CD4-positive, CD25-positive, alpha-beta regulatory T cell (primary cell): ENCODE measurements around the gene EVC. TPM values are rescaled to one million over a fixed set of nuclear protein-coding genes. Genes with fewer than 3 reads are reported as not detected.
"Not testable (repeated sequence)": the region's sequence is repeated elsewhere in the genome, so short reads cannot be mapped to it uniquely, and the experiment has no call there.

Experiments used
- ATAC-seq, 2 donors: fragments of 150-1000 bp; cut with Tn5 transposase; one replicate each; pipeline ENCODE4 v1.10.0; 2021; ENCODE audit warnings: low read depth in 2 of 2, moderate number of reproducible peaks in 2 of 2, moderate library complexity in 1 of 2
- DNase-seq, 3 donors: peaks; one replicate each; pipeline versions ENCODE4 v3.0.0 to v3.0.0-alpha.2; 2012 to 2022; ENCODE audit warnings: mixed read lengths in 1 of 3
- H3K27ac ChIP-seq: one replicate; pipeline ENCODE4 v1.7.0; 2013; ENCODE audit warnings: mild to moderate bottlenecking, low read length; ENCODE audit not compliant: insufficient read depth, poor library complexity, severe bottlenecking
- H3K27me3 ChIP-seq: one replicate; pipeline ENCODE4 v1.7.0; 2013; ENCODE audit warnings: low read length; ENCODE audit not compliant: control insufficient read depth, insufficient read depth
- H3K36me3 ChIP-seq: one replicate; pipeline ENCODE4 v1.7.0; 2013; ENCODE audit warnings: mild to moderate bottlenecking, low read length, moderate library complexity; ENCODE audit not compliant: control insufficient read depth, insufficient read depth
- H3K4me1 ChIP-seq: 2 replicates; pipeline ENCODE4 v1.7.0; 2013; ENCODE audit warnings: mild to moderate bottlenecking, low read length; ENCODE audit not compliant: insufficient read depth, control insufficient read depth, poor library complexity, severe bottlenecking
- H3K4me3 ChIP-seq: one replicate; pipeline ENCODE4 v1.7.0; 2013; ENCODE audit warnings: low read depth, mild to moderate bottlenecking, low read length, moderate library complexity
- H3K9me3 ChIP-seq, 2 experiments: 1 replicate in 1 of 2; 2 replicates in 1 of 2; pipeline ENCODE4 v1.7.0; 2013; ENCODE audit warnings: low read length in 2 of 2, mild to moderate bottlenecking in 1 of 2, moderate library complexity in 1 of 2; ENCODE audit not compliant: control insufficient read depth in 2 of 2
- H3K27ac Mint-ChIP-seq, 3 donors: one replicate each; pipeline ENCODE4 v1.8.0; 2020 to 2022; ENCODE audit warnings: mild to moderate bottlenecking in 3 of 3, mixed read lengths in 3 of 3, moderate library complexity in 2 of 3
- H3K27me3 Mint-ChIP-seq: one replicate; pipeline ENCODE4 v1.8.0; 2022; ENCODE audit warnings: mild to moderate bottlenecking, mixed read lengths
- H3K36me3 Mint-ChIP-seq: one replicate; pipeline ENCODE4 v1.8.0; 2020; ENCODE audit warnings: mixed read lengths
- H3K4me1 Mint-ChIP-seq, 4 donors: one replicate each; pipeline ENCODE4 v1.8.0; 2020 to 2022; ENCODE audit warnings: mixed read lengths in 4 of 4, mild to moderate bottlenecking in 1 of 4
- H3K4me3 Mint-ChIP-seq, 4 donors: one replicate each; pipeline ENCODE4 v1.8.0; 2020 to 2022; ENCODE audit warnings: mild to moderate bottlenecking in 4 of 4, mixed read lengths in 4 of 4, moderate library complexity in 3 of 4
- H3K9me3 Mint-ChIP-seq, 7 donors: one replicate each; pipeline ENCODE4 v1.8.0; 2020 to 2022; ENCODE audit warnings: mixed read lengths in 7 of 7, mild to moderate bottlenecking in 3 of 7, moderate library complexity in 2 of 7
- polyA plus RNA-seq, 4 donors: library from polyadenylated mRNA; unstranded; fragments of 300-500 nt; fragmentation: Illumina TruSeq; gene quantifications; one replicate each; pipeline ENCODE4 v1.2.3, GENCODE V29; 2021
- total RNA-seq: library from RNA; stranded (reverse); gene quantifications from one replicate; pipeline ENCODE4 v1.2.3, GENCODE V29; 2022

EVC gene
- total and polyA plus RNA-seq, 5 donors from 2014 or later: 0.02 to 4.6 TPM; not detected in 3

DNA sequence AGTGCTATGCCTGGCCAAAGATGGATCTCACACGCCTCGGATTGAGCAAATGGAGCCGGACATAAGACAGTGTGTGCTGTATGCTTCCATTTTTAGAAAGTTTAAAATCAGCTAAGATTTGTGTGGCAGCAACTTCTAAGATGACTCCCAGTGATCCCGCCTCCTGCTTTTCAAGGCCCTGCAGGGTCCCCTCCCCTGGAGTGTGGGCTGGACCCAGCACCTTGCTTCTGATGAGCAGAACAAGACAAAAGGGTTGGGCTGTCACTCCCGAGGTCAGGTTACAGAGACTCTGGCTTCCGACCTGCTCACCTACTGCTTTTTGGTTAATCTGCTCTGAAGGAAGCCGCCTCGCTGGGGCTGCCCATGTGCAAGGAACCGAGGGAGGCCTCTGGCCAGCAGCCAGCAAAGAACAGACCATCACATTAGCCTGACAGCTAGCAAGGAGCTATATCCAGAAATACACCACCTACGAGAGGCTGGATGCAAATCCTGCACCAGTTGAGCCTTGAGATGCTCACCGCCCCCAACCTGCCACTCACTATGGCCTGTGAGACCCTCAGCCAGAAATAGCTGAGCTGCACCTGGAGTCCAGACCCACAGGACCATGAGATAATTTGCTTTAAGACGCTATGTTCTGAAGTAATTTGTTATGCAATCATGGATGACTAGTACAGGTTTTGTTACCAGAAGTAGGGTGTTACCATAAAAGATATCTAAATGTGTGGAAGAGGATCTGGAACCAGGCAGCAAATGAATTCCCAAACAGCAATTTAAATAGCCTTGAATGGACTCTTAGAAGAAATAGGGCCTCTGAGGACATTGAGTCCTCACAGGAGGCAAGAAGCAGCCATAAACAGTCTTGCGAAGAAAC, 134.3 kb downstream of the EVC start:
- Histone ChIP-seq H3K27ac (no peak overlapping the region), H3K4me3 (no peak overlapping the region), H3K36me3 (no peaks in the 10 kb centered on the region), H3K9me3 (no peaks in the 10 kb centered on the region), H3K27me3 (no peaks in the 10 kb centered on the region), H3K4me1 (no peaks in the 10 kb centered on the region)
- Mint-ChIP-seq H3K27ac (no peak overlapping the region), H3K4me1 (no peaks in the 10 kb centered on the region), H3K9me3 (no peaks in the 10 kb centered on the region), H3K36me3 (no peaks in the 10 kb centered on the region), H3K4me3 (no peak overlapping the region), H3K27me3 (peaks cover 12% of the 10 kb centered on the region)
- no peak for ATAC-seq
- no peak for DNase-seq

- no peak for ATAC-seq
- Mint-ChIP-seq H3K27me3 (peaks cover 6% of the 10 kb centered on the region), H3K4me3 (no peak overlapping the region), H3K27ac (no peak overlapping the region), H3K36me3 (no peaks in the 10 kb centered on the region), H3K4me1 (no peaks in the 10 kb centered on the region), H3K9me3 (peaks cover 0 to 3% (median 0%) of the 10 kb centered on the region in 7 donors)
- Histone ChIP-seq H3K27ac (no peak overlapping the region), H3K36me3 (no peaks in the 10 kb centered on the region), H3K4me1 (no peaks in the 10 kb centered on the region), H3K9me3 (no peaks in the 10 kb centered on the region), H3K27me3 (no peaks in the 10 kb centered on the region), H3K4me3 (no peak overlapping the region)
- no peak for DNase-seq
These were observed 140.8 kb downstream of the EVC start for GRCh38 chr4:5851637-5852301.

DNA sequence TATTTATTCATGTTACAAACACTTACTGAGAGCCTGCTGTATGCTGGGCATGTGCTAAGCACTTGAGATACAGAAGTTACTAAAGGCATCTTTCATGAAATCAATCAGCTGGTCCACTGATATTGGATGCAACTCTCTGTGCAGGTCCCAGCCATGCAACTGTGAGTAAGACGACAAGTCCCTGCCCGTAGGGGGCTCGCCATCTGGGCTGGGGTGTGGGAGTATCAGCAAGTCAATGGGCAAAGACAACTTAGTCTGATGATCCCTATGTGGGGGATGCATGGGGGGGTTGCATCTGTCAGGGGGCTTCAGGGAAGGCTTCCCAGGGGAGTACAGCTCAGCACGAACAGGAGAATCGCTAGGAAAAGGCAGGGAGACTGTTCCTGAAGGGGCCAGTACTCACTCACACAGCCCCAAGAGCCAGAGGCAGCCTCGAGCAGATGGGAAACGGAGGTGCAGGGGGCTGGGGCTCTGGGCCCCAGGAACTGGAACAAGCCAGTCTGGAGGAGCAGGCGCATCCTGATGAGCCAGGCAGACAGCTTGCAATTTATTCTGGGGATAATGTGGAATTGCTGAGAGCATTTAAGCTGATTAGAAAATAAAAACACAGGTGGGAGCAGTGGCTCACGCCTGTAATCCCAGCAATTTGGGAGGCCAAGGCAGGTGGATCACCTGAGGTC, 141.7 kb downstream of the EVC start:
- DNase-seq (no peak), ATAC-seq (no peak)
- Mint-ChIP-seq H3K4me3 (no peak overlapping the region), H3K4me1 (no peaks in the 10 kb centered on the region), H3K9me3 (peaks cover 0 to 3% (median 0%) of the 10 kb centered on the region in 7 donors), H3K36me3 (no peaks in the 10 kb centered on the region), H3K27me3 (peaks cover 6% of the 10 kb centered on the region), H3K27ac (no peak overlapping the region)
- Histone ChIP-seq H3K9me3 (no peaks in the 10 kb centered on the region), H3K27me3 (no peaks in the 10 kb centered on the region), H3K4me3 (no peak overlapping the region), H3K4me1 (no peaks in the 10 kb centered on the region), H3K27ac (no peak overlapping the region), H3K36me3 (no peaks in the 10 kb centered on the region)

DNA sequence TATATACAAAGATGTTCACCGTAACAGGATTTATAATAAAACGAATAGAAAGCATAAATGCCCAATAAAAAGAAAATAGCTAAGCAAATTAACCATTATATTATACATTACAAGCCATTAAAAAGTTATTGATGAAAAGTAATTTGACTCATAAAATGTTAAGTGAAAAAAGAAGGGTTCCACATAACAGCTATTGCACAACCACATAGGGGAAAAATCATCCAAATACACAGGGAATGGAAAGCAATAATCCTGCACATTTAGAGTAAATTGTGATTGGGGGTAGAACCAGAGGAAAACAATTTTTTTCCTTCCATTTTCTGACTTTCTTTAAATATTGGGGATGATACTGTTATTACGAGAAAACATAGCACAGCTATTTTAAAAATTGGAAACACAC, 143.9 kb downstream of the EVC start:
- Histone ChIP-seq H3K9me3 (no peaks in the 10 kb centered on the region), H3K27ac (no peak overlapping the region), H3K4me3 (no peak overlapping the region), H3K27me3 (no peaks in the 10 kb centered on the region), H3K4me1 (no peaks in the 10 kb centered on the region), H3K36me3 (no peaks in the 10 kb centered on the region)
- H3K4me3 Mint-ChIP-seq: no peak overlapping the region
- no peak overlapping the region for H3K27ac Mint-ChIP-seq
- DNase-seq (no peak), ATAC-seq (no peak)
- H3K9me3 Mint-ChIP-seq: peaks cover 0 to 3% (median 0%) of the 10 kb centered on the region in 7 donors
- H3K27me3 Mint-ChIP-seq: peaks cover 4% of the 10 kb centered on the region
- no peaks in the 10 kb centered on the region for H3K4me1 Mint-ChIP-seq
- no peaks in the 10 kb centered on the region for H3K36me3 Mint-ChIP-seq

DNA sequence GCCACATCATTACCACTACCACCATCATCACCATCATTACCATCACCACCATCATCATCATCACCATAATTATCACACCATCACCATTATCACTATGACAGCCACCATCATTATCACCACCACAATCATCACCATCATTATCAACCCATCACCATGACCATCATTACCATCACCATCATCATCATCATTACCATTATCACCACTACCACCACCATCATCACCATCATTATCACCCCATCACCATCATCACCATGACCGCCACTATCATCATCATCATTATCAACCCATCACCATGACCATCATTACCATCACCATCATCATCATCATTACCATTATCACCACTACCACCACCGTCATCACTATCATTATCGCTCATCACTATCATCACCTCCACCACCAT, 145.4 kb downstream of the EVC start:
- not testable (repeated sequence) for H3K4me3 Mint-ChIP-seq, H3K4me1 Mint-ChIP-seq, H3K27ac ChIP-seq, DNase-seq, H3K9me3 Mint-ChIP-seq, H3K36me3 ChIP-seq, ATAC-seq, H3K9me3 ChIP-seq, H3K27me3 Mint-ChIP-seq, H3K27me3 ChIP-seq, H3K27ac Mint-ChIP-seq, H3K36me3 Mint-ChIP-seq, H3K4me3 ChIP-seq, H3K4me1 ChIP-seq

DNA sequence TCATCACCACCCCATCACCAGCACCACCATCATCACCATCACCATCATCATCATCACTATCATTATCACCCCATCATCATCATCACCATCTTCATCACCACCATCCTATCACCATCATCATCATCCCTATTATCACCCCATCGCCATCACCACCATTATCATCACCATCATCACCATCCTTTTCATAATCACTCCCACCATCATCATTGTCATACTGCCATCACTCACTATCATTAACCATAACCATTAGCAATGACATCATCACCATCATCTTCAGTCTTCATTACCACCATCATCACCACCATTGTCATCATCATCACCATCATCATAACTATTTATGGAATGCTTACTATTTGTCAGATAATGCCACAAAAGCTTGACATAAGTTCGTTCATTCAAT, 146.2 kb downstream of the EVC start:
- Histone ChIP-seq H3K27me3 (no peaks in the 10 kb centered on the region), H3K4me1 (no peaks in the 10 kb centered on the region), H3K27ac (no peak overlapping the region), H3K9me3 (no peaks in the 10 kb centered on the region), H3K4me3 (no peak overlapping the region), H3K36me3 (no peaks in the 10 kb centered on the region)
- H3K4me3 Mint-ChIP-seq: no peak overlapping the region
- no peaks in the 10 kb centered on the region for H3K4me1 Mint-ChIP-seq
- H3K27ac Mint-ChIP-seq: no peak overlapping the region
- ATAC-seq (no peak), DNase-seq (no peak)
- no peaks in the 10 kb centered on the region for H3K36me3 Mint-ChIP-seq
- no peaks in the 10 kb centered on the region for H3K9me3 Mint-ChIP-seq
- H3K27me3 Mint-ChIP-seq: no peaks in the 10 kb centered on the region

GRCh38 chr4:5858020-5858769, 147.2 kb downstream of the EVC start:
- Mint-ChIP-seq H3K4me1 (peaks cover 0 to under 1% (median 0%) of the 10 kb centered on the region in 4 donors), H3K4me3 (no peak overlapping the region), H3K36me3 (no peaks in the 10 kb centered on the region), H3K27ac (no peak overlapping the region), H3K9me3 (no peaks in the 10 kb centered on the region), H3K27me3 (no peaks in the 10 kb centered on the region)
- no peak overlapping the region for H3K4me3 ChIP-seq
- no peak for ATAC-seq
- H3K9me3 ChIP-seq: no peaks in the 10 kb centered on the region
- H3K27me3 ChIP-seq: no peaks in the 10 kb centered on the region
- no peak overlapping the region for H3K27ac ChIP-seq
- H3K4me1 ChIP-seq: no peaks in the 10 kb centered on the region
- H3K36me3 ChIP-seq: no peaks in the 10 kb centered on the region
- DNase-seq: no peak
